HG03045 (cell line): ENCODE data around the gene CAMK2A.

Experiments
- ATAC-seq: cut with Tn5 transposase; IDR thresholded peaks from one replicate; pipeline ENCODE4 v1.9.1; 2021; ENCODE audit warnings: mild to moderate bottlenecking, moderate library complexity; ENCODE audit not compliant: unreplicated experiment

CAMK2A gene

GRCh38 chr5:150283904-150284303 lies 5.7 kb downstream of the CAMK2A start:
- no peak for ATAC-seq

GRCh38 chr5:150281987-150282386 lies 7.6 kb downstream of the CAMK2A start:
- ATAC-seq, result no peak

DNA sequence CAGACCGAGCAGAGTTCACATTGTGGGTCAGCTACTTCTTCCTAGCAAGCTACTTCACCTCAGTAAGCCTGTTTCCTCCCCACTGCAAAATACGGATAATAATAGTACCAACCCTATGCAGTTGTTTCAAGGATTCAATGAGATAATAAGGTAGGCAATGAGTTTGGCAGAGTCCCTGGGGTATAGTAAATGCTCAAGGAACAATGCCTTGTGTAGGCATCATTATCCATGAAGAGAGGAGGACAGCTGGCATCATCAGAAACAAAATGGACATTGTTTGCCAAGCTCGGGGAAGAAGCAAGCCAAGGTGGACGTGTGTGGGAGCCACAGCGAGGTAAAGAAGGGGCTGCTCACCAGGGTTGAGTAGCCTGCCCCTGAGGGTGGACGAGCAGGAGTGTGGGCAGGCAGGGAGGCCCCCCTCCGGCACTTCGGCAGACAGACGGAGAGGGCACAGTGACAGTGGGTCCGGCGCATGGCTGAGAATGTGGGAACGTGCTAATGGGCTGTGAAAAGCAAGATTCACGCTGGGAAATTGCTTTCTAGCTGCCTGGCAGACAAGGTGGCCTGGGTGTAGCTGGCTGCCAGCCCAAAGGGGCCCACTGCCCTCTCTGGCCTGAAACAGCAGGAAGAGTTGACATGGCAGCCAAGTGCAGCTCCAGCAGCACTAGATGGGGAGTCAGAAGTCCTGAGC lies 10.1 kb downstream of the CAMK2A start:
- ATAC-seq, result no peak

DNA sequence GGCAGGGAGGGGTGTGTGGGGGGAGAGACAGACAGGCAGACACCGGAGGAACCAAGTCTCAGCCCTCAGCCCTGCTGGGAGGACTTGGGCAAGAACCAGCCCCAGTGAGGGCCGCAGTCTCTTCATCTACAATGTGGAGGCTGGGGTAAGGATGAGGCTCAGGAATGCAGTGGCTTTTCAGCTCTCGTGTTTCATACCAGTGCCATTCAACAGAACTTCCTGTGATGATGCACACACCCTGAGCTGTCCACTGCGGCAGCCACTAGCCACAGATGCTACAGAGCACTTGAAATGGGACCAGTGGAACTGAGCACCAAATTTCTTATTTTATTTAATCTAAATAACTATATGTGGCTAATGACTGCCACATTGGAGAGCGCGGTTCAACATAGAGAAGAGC lies 10.7 kb downstream of the CAMK2A start:
- ATAC-seq, result no peak

- ATAC-seq, result no peak
These were observed 11.4 kb downstream of the CAMK2A start for GRCh38 chr5:150278046-150278730.

GRCh38 chr5:150277043-150277442 lies 12.5 kb downstream of the CAMK2A start:
- ATAC-seq, result no peak

DNA sequence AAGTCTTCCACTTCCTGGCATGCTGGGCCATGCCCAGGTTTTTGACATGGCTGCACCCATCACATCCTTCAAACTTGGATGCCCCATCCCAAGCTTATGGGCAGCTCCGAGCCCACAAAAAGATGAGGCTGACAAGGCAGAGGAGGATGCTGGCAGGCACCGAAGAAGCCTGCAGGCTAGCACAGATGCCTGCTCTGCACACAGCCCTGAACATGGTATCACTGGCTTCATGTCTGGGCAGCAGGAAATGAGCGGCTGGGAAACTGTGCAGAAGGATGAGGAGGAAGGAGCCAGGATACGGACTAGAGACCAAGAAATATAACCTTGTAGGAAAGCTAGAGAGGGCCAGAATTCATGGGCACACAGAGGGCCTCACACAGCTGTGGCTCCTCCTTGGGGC lies 14.8 kb downstream of the CAMK2A start:
- ATAC-seq, result no peak

DNA sequence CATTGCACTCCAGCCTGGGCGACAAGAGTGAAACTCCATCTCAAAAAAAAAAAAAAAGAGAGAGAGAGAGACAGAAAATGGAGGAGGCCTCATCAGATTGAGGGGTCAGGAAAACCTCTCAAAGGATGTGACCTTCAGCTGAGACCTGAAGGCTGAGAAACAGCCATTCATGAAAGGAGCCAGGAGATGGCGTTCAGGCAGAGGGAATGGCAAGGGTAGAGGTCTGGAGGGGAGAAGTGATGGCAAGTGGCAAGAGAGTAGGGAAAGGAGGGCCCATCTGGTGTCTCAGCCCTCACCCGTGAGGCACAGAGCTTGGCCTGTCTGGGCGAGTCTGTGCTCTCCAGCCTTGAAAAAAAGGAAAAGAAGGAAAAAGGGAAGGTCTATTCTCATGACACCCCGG lies 17.0 kb downstream of the CAMK2A start:
- ATAC-seq, result no peak

GRCh38 chr5:150271923-150272322 lies 17.6 kb downstream of the CAMK2A start:
- ATAC-seq, result no peak

- ATAC-seq, result no peak
These were observed 18.3 kb downstream of the CAMK2A start for GRCh38 chr5:150271296-150271692.

DNA sequence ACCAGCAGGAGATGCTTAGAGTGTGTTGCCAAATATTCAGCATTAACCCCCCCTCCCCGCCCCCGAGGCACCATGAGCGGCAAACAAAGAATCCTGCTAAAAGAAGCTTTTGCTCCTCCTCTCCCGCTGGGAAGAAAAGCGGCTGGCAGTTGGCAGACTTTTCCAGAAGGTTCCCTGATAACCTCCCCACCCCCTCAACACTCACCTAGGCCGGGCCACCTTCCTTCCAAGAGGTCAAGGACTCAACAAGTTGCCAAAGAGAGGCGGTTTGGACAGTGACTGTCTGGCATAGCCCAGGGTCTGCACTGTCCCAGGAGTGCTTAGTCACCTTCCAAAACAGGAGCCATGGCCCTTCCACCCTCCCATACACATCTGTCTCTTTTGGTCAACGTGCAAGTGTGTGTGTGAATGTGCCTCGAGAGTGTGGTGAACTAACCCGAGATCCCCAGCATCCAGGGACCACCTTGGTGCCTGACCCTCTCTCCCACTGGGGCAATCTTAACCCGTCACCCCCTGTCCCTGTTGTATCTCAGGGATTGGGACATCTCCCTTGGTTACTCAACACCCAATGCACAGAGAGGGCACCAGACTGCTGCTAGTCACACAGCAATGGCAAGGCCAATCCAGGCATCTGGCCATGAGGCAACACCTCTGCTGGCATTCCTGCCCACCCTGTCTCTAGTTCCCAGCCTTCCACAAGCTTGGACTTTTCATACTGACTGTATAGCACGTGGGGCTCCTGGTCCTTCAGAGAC lies 18.9 kb downstream of the CAMK2A start:
- ATAC-seq, result no peak

DNA sequence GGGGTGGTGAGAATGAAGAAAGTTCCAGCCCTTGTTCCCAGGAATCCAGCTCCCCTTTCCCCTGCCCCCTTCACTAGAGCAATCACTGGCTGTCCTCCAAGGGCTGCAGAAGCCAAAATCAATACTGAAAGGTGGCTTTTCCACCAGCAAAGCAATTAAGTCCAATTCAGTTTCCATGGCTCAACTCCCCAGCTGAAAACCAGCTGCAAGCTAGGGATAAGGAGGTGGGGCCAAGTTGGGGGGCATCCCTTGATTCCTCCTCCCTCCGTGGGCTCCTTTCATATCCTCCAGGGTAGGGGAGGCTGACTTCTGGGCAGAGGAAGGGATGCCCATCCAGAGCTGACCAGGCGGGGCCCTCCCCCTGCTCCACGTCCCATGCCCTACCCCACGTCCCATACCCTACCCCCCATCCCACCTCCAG lies 22.7 kb downstream of the CAMK2A start:
- no peak for ATAC-seq

GRCh38 chr5:150265870-150266383 lies 23.6 kb downstream of the CAMK2A start:
- no peak for ATAC-seq

GRCh38 chr5:150264667-150265603 lies 24.6 kb downstream of the CAMK2A start:
- ATAC-seq, result no peak

- ATAC-seq, result no peak
These were observed 25.6 kb downstream of the CAMK2A start for GRCh38 chr5:150263801-150264621.

GRCh38 chr5:150263375-150263775 lies 26.2 kb downstream of the CAMK2A start:
- no peak for ATAC-seq

DNA sequence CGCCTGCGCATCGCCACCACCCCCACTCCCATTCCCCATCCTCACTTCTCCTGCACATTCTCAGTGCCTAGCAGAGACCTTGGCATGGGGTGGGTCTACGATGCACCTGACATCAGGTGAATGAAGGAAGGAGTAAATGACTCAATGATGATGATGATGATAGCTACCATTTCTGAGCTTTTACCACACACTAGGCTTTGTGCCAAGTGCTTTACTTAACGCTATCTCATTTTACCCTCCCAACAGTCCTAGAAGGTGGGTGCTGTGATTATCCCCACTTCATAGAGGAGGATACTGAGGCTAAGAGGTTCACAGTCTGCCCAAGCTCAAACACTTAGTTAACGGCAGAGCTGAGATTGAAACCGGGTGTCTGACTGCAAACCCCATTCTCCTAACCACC lies 27.1 kb downstream of the CAMK2A start:
- no peak for ATAC-seq

GRCh38 chr5:150261231-150261630 lies 28.3 kb downstream of the CAMK2A start:
- no peak for ATAC-seq

- ATAC-seq, result no peak
These were observed 31.4 kb downstream of the CAMK2A start for GRCh38 chr5:150258130-150258529.

DNA sequence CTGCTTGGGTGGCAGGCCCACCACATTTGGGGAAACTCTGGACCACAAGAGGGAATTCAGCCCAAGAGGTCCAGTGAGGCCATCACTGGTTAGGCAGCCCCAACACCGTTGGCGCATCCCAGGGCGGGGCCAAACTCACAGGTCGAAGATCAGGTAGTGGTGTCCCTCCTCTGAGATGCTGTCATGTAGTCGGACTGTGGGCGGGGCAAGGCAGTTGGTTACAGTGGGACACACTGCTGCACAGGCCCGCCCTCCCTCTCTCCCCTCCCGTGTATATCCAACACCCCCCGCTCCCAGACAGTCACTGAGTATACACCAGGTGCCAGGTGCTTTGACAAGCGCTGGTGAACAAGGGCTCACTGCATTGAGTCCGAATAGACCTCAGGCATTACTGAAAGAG lies 32.1 kb downstream of the CAMK2A start:
- ATAC-seq, result no peak
